AG09319 (cell line): ENCODE data around the gene AP3D1.

ENCODE experiments used
- DNase-seq: peaks from one replicate; pipeline ENCODE4 v3.0.0-alpha.2; 2010; ENCODE audit warnings: low read depth; ENCODE audit errors: extremely low read depth
- TF ChIP-seq, protein P1 (sequence below): IDR thresholded peaks from 2 replicates; pipeline ENCODE4 v1.5.1; 2011; ENCODE audit warnings: low read depth, mild to moderate bottlenecking, inconsistent platforms, low read length, moderate library complexity

Gene AP3D1

DNA sequence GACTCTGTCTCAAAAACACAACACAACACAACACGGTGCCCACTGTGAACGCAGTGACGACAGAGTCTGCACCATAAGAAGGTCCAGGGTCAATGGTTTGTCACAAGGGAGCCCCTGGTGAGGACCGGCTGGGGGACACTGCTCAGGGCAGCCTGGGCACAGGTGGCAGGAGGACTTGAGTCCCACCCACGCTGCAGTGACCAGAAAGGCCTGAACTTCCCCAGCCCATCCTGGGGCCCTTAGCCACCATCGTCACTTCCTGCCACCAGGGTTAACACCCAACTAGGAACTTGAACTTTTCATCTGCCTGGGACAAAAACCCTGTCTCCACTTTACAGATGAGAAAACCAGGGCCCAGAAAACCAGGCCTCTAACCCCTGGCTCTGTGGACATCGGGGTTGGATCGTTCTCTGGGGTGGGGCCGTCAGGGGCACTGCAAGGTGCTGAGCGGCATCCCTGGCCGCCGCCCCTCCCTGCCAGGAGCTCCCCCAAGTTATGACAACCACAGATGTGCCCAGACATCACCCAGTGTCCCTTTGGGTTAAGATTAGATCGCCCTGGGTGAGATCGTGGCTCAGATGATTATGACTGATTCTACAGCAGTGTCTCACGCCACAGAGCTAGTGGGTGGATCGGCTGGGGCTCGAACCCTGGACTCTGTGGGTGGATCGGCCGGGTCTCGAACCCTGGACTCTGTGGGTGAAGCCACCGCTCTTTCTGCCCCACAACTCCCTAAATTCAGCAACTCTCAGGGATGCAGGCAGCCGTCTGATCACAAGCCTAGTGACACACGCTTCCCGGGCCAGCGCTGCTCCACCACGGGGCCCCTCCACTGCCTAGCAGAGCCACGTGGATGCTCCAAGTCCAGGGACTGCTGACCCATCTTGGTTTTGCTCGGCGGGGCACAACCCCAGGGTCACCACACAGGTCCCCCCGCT lies 69.2 kb downstream of the AP3D1 start:
- no peak for DNase-seq
- TF ChIP-seq, protein P1, sequence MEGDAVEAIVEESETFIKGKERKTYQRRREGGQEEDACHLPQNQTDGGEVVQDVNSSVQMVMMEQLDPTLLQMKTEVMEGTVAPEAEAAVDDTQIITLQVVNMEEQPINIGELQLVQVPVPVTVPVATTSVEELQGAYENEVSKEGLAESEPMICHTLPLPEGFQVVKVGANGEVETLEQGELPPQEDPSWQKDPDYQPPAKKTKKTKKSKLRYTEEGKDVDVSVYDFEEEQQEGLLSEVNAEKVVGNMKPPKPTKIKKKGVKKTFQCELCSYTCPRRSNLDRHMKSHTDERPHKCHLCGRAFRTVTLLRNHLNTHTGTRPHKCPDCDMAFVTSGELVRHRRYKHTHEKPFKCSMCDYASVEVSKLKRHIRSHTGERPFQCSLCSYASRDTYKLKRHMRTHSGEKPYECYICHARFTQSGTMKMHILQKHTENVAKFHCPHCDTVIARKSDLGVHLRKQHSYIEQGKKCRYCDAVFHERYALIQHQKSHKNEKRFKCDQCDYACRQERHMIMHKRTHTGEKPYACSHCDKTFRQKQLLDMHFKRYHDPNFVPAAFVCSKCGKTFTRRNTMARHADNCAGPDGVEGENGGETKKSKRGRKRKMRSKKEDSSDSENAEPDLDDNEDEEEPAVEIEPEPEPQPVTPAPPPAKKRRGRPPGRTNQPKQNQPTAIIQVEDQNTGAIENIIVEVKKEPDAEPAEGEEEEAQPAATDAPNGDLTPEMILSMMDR, result no peak

DNA sequence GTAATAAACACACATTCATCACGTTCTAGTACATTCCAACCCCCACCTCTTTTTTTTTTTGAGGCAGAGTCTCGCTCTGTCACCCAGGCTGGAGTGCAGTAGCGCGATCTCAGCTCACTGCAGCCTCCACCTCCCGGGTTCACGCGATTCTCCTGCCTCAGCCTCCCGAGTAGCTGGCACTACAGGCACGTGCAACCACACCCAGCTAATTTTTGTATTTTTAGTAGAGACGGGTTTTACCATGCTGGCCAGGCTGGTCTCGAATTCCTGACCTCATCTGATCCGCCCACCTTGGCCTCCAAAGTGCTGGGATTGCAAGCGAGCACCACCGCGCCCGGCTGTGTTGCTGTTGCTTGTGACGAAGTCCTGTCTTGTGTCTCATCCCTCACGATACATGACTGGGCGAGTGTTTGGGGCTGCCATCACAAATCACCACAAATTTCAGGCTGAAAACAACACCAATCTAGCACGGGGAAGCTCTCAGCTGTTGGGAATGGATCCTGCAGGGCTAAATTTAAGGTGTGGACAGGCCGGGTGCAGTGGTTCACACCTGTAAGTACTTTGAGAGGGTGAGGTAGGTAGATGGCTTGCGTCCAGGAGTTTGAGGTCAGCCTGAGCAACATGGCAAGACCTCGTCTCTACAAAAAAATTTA lies 70.9 kb downstream of the AP3D1 start:
- no peak for DNase-seq
- TF ChIP-seq, protein P1, result no peak

DNA sequence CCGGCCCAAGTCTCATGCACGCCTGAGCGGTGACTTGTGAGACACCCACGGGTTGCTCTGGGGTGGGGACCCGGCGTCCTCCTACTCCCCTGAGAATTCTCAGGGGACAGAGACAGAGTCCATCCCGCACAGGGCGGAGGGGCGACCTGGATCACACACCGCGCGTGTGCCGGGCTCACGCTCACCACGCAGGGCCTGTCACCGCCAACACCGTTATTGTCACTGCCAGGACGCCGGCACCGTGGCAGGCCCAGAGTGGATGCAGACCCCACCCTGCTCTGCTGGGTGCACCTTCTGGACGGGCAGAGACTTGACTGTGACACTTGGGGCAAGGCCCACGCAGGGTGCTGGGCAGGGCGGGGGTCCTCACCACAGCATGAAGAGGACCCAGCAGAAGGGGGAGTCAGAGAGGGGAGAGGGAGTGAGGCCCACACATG lies 71.5 kb downstream of the AP3D1 start:
- TF ChIP-seq, protein P1, result no peak
- DNase-seq, result no peak

DNA sequence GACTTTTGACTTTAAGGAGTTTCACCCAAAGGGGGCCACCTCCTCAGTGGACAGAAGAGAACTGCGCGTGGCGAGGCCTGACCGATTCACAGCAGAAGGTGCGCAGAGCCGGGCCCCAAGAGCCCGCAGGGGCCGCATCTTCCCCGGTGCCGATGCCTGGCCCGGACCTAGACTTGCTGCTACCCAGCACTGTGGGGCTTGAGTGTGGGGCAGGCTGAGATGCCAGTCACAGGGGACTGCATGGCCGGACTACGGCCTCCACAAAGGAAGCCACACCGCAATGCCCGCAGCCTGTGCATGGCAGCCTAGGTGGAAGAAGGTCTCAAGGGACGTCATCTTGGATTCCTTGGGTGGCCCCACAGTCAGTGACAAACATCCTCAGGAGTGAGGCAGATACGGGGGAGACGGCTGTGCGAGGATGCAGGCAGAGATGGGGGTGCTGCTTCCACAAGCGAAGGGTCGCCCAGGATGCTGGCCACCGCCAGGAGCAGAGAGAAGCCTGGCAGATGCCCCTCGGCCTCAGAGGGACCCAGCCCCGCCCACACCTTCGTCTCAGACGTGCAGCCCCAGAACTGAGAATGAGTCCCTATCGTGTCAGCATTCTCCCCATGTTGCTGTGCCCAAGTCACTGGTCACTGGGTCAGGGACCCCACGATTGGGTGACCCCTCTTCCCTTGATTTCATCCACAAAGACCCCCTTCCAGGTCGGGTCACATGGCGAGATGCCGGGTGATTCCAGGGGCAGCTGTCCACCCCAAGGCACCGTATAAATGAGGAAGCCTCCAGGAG lies 72.1 kb downstream of the AP3D1 start:
- TF ChIP-seq, protein P1, result no peak
- DNase-seq, result no peak

DNA sequence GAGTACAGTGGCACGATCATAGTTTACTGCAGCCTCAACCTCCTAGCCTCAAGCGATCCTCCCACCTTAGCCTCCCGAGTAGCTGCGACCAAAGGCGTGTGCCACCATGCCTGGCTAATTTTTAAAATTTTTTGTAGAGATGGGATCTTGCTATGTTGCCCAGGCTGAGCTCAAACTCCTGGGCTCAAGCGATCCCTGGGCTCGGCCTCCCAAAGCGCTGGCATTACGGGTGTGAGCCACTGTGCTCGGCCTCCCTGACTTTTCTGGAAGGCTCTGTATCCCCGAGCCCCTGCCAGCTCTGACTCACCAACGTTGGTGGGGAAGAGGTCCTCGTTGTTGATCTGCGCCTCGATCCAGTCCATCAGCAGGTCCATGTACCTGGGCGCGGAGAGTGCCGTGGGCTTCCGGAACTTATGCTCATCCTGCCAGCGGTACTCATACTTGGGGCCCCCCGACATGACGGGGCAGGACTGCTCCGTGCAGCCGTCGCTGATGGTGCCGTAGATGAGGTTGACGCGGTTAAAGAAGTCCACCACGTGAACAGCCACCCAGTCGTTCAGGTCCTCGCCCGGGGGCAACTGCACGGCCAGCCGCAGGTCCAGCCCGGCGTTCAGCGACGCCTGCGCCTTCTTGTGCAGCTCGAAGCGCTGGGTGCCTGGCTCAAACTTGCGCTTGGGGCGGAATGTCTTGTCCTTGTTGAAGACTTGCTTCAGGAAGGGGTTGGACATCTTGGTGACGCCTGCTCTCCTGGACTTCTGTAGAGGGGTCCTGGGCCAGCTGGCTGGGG lies 73.3 kb downstream of the AP3D1 start:
- no peak for DNase-seq
- TF ChIP-seq, protein P1, result no peak

DNA sequence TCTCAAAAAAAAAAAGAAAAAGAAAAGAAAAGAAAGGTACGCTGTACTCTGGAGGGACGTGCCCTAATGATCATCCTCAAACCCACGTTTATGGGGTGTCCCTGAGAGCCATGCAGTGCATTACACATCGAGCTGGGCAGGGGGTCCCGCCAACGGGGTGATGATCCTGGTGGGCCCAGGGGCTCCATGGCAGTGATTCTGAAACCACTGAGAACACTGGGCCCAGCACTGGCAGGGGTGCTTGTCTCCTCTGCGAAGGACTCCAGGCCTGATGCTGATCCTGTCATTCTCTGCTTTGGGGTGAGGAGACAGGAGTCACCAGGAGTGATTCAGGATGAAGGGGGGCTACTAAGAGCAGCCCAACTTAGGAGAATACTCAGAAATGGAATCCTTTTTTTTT lies 74.0 kb downstream of the AP3D1 start:
- TF ChIP-seq, protein P1, result no peak

More for the DNA sequence above, 74.0 kb downstream of the AP3D1 start:
- DNase-seq, result no peak
